Endothelial cell of umbilical vein (primary cell): ENCODE data around the gene PDE11A. TPM values are rescaled to one million over a fixed set of nuclear protein-coding genes. Genes with fewer than 3 reads are reported as not detected.

Experiments
- BruUV-seq: library from RNA; stranded (reverse); fragments of 400-500 nt; replicated peaks from 2 replicates; lab custom pipeline; 2021; lab: Mats Ljungman, UMichigan
- CTCF ChIA-PET: fragments of 300-600, 350-600 bp; sonication (Branson Sonifier 250); formaldehyde crosslinking; loops from one replicate; lab custom pipeline; 2021; ENCODE audit warnings: antibody characterized with exemption, inconsistent platforms; lab: Charles Lee
- POLR2A ChIA-PET: fragments of 300-600, 350-600 bp; sonication (Branson Sonifier 250); formaldehyde crosslinking; loops from one replicate; lab custom pipeline; 2021; ENCODE audit warnings: antibody characterized with exemption, inconsistent platforms; lab: Charles Lee
- DNase-seq: peaks from one replicate; pipeline ENCODE4 v3.0.0-alpha.2; 2011; ENCODE audit warnings: low read depth, low spot score
- FAIRE-seq: peaks from 2 replicates; lab custom pipeline; 2011; peaks lifted over from hg19 to GRCh38; lab: Jason Lieb, UNC
- H2AFZ ChIP-seq: 2 replicates; pipeline ENCODE4 v1.6.0; 2012; ENCODE audit warnings: low read depth, low read length, control low read depth, inconsistent platforms
- H3K27ac ChIP-seq: 2 replicates; pipeline ENCODE4 v1.5.1; 2011; ENCODE audit warnings: low read depth, mild to moderate bottlenecking, control low read depth, low read length, moderate library complexity; ENCODE audit not compliant: insufficient read depth
- H3K27me3 ChIP-seq, 2 experiments: 2 replicates each; pipeline versions ENCODE4 v1.6.0 to v1.6.1; 2011; ENCODE audit warnings: low read length in 2 of 2, mixed read lengths in 1 of 2; ENCODE audit not compliant: control insufficient read depth in 2 of 2, insufficient read depth in 2 of 2
- H3K36me3 ChIP-seq, 2 experiments: 2 replicates in 1 of 2; 3 replicates in 1 of 2; pipeline ENCODE4 v1.5.1; 2011; ENCODE audit warnings: low read length in 2 of 2, mild to moderate bottlenecking in 1 of 2, moderate library complexity in 1 of 2; ENCODE audit not compliant: control insufficient read depth in 2 of 2, insufficient read depth in 2 of 2; ENCODE audit errors: extremely low read depth in 1 of 2
- H3K4me1 ChIP-seq: 3 replicates; pipeline ENCODE4 v1.5.1; 2011; ENCODE audit warnings: mild to moderate bottlenecking, low read length; ENCODE audit not compliant: control insufficient read depth, insufficient read depth; ENCODE audit errors: extremely low read depth
- H3K4me2 ChIP-seq: 2 replicates; pipeline ENCODE4 v1.6.1; 2011; ENCODE audit warnings: low read length, control low read depth, mixed read lengths; ENCODE audit not compliant: insufficient read depth
- H3K4me3 ChIP-seq, 3 experiments: fragments of 200-600 bp in 1 of 3; sonication (generic), shearing (Covaris generic) in 1 of 3; replicated peaks in 1 of 3; 2 replicates each; pipeline ENCODE4 v1.5.1; 2011 to 2016; ENCODE audit warnings: control low read depth in 3 of 3, low read length in 3 of 3, mild to moderate bottlenecking in 2 of 3, inconsistent platforms in 1 of 3, low read depth in 1 of 3, moderate library complexity in 1 of 3; ENCODE audit not compliant: insufficient read depth in 1 of 3
- H3K79me2 ChIP-seq: 2 replicates; pipeline ENCODE4 v1.6.0; 2012; ENCODE audit warnings: low read length, inconsistent platforms; ENCODE audit not compliant: control insufficient read depth, insufficient read depth
- H3K9ac ChIP-seq: replicated peaks from 2 replicates; pipeline ENCODE3; 2011; ENCODE audit warnings: low read length, control low read depth; ENCODE audit not compliant: insufficient read depth; ENCODE audit errors: extremely low read depth
- H3K9me1 ChIP-seq: replicated peaks from 3 replicates; pipeline ENCODE4 v1.6.0; 2011; ENCODE audit warnings: mild to moderate bottlenecking, low read length; ENCODE audit not compliant: control insufficient read depth, insufficient read depth; ENCODE audit errors: extremely low read depth
- H3K9me3 ChIP-seq: replicated peaks from 2 replicates; pipeline ENCODE4 v1.5.1; 2012; ENCODE audit warnings: low read length, inconsistent platforms; ENCODE audit not compliant: control insufficient read depth, insufficient read depth
- H4K20me1 ChIP-seq: replicated peaks from 2 replicates; pipeline ENCODE3; 2011; ENCODE audit warnings: mild to moderate bottlenecking, low read length; ENCODE audit not compliant: control insufficient read depth, insufficient read depth; ENCODE audit errors: extremely low read depth
- EZH2 ChIP-seq: IDR thresholded peaks from 2 replicates; pipeline ENCODE4 v1.6.1; 2012; ENCODE audit warnings: borderline replicate concordance, low read depth, mild to moderate bottlenecking, moderate library complexity, low read length, inconsistent platforms; ENCODE audit not compliant: severe bottlenecking
- FOS ChIP-seq: IDR thresholded peaks from 2 replicates; pipeline ENCODE4 v1.6.1; 2011; ENCODE audit warnings: mild to moderate bottlenecking, low read length, moderate library complexity, borderline replicate concordance; ENCODE audit not compliant: insufficient read depth
- GATA2 ChIP-seq: IDR thresholded peaks from 2 replicates; pipeline ENCODE4 v1.7.0; 2011; ENCODE audit warnings: low read depth, mild to moderate bottlenecking, moderate library complexity, mixed read lengths, low read length; ENCODE audit not compliant: insufficient read length, insufficient read depth
- JUN ChIP-seq: IDR thresholded peaks from 2 replicates; pipeline ENCODE4 v1.6.1; 2011; ENCODE audit warnings: borderline replicate concordance, low read depth; ENCODE audit not compliant: insufficient read length, insufficient read depth
- MYC ChIP-seq: IDR thresholded peaks from one replicate; pipeline ENCODE4 v1.6.1; 2011; ENCODE audit warnings: mild to moderate bottlenecking, low read depth, low read length
- POLR2A ChIP-seq: IDR thresholded peaks from 2 replicates; pipeline ENCODE4 v1.6.1; 2012; ENCODE audit warnings: low read depth, mild to moderate bottlenecking, control low read depth, low read length
- POLR2AphosphoS5 ChIP-seq: IDR thresholded peaks from 2 replicates; pipeline ENCODE4 v1.6.1; 2012; ENCODE audit warnings: low read depth, mild to moderate bottlenecking, control low read depth, low read length, moderate library complexity; ENCODE audit not compliant: insufficient read depth
- dilution Hi-C: fragments of 300-500 bp; cut with MboI; formaldehyde crosslinking; loops from one replicate; pipeline ENCODE4 v1.15.0; 2019; ENCODE audit warnings: low sequenced_read_pairs; ENCODE audit not compliant: extremely low pct_ligation_motif_present
- intact Hi-C: fragments of 100-400 bp; cut with micrococcal nuclease; formaldehyde crosslinking; loops from one replicate; pipeline ENCODE4 v1.10.0; 2022
- polyA plus RNA-seq, 4 experiments: library from polyadenylated mRNA; depleted of rRNA in 3 of 4; stranded (reverse) in 3 of 4; unstranded in 1 of 4; fragments of >200 nt; gene quantifications; 2 replicates each; pipeline versions ENCODE4 v1.2.1 to v1.2.3, GENCODE V29; 2011 to 2012; ENCODE audit warnings: missing spikeins in 1 of 4
- total RNA-seq: library from RNA; stranded (reverse); gene quantifications from 2 replicates; pipeline ENCODE4 v1.2.3, GENCODE V29; 2021
- TF ChIP-seq, protein P1 (sequence below), 2 donors: IDR thresholded peaks; 1 replicate in 1 of 2; 2 replicates in 1 of 2; pipeline ENCODE4 v1.5.1; 2011; ENCODE audit warnings: low read length in 2 of 2, mild to moderate bottlenecking in 2 of 2, moderate library complexity in 2 of 2, control low read depth in 1 of 2, inconsistent platforms in 1 of 2, low read depth in 1 of 2; ENCODE audit not compliant: insufficient read depth in 1 of 2; ENCODE audit errors: extremely low read depth in 1 of 2
- TF ChIP-seq, protein P2 (sequence below): IDR thresholded peaks from 2 replicates; pipeline ENCODE4 v1.6.1; 2011; ENCODE audit not compliant: insufficient read depth, insufficient read length

The PDE11A gene
- total and polyA plus RNA-seq, 2 donors (not counting 3 experiments of a cell fraction or from before 2014, with no cell fraction given): 0.07 to 0.51 TPM

GRCh38 chr2:177733322-177733855 is 339.2 kb downstream of the PDE11A start:
- H3K27me3 ChIP-seq: no peaks in the 10 kb centered on the region
- no peaks in the 10 kb centered on the region for H3K9me3 ChIP-seq
- no peaks in the 10 kb centered on the region for H3K79me2 ChIP-seq
- H4K20me1 ChIP-seq: no peaks in the 10 kb centered on the region
- H3K4me3 ChIP-seq: no peak overlapping the region
- H3K4me2 ChIP-seq: no peak overlapping the region
- no peak for DNase-seq
- no TSS peak for BruUV-seq
- H3K27ac ChIP-seq: no peak overlapping the region
- ChIA-PET CTCF (interaction anchor here (1.8 kb wide), 1 partner anchor 25 kb away, joined by 4 read pairs; no protein-coding TSS in a partner anchor), POLR2A (no interaction called here)
- TF ChIP-seq POLR2A: no peak
- no peak for TF ChIP-seq JUN
- no peak for TF ChIP-seq MYC
- TF ChIP-seq POLR2AphosphoS5: no peak
- no peak for TF ChIP-seq EZH2
- H3K9ac ChIP-seq: no peak overlapping the region
- no peak overlapping the region for H2AFZ ChIP-seq
- H3K36me3 ChIP-seq: no peaks in the 10 kb centered on the region
- no peaks in the 10 kb centered on the region for H3K4me1 ChIP-seq
- FAIRE-seq: peak; percentile 37
- intact Hi-C loops: no loop called here
- dilution Hi-C loops: no loop called here
- no peaks in the 10 kb centered on the region for H3K9me1 ChIP-seq

GRCh38 chr2:177731384-177731783 is 341.2 kb downstream of the PDE11A start:
- intact Hi-C loops: no loop called here
- CTCF ChIA-PET: interaction anchor here (1.3 to 1.4 kb wide), 3 partner anchors 15 to 567 kb away, joined by 3 to 4 read pairs (median 3); no protein-coding TSS in a partner anchor

More at GRCh38 chr2:177731384-177731783, 341.2 kb downstream of the PDE11A start:
- DNase-seq: no peak
- no peaks in the 10 kb centered on the region for H4K20me1 ChIP-seq
- FAIRE-seq: no peak
- no TSS peak for BruUV-seq
- TF ChIP-seq, protein P1, sequence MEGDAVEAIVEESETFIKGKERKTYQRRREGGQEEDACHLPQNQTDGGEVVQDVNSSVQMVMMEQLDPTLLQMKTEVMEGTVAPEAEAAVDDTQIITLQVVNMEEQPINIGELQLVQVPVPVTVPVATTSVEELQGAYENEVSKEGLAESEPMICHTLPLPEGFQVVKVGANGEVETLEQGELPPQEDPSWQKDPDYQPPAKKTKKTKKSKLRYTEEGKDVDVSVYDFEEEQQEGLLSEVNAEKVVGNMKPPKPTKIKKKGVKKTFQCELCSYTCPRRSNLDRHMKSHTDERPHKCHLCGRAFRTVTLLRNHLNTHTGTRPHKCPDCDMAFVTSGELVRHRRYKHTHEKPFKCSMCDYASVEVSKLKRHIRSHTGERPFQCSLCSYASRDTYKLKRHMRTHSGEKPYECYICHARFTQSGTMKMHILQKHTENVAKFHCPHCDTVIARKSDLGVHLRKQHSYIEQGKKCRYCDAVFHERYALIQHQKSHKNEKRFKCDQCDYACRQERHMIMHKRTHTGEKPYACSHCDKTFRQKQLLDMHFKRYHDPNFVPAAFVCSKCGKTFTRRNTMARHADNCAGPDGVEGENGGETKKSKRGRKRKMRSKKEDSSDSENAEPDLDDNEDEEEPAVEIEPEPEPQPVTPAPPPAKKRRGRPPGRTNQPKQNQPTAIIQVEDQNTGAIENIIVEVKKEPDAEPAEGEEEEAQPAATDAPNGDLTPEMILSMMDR (IDR thresholded peaks at IDR 0.05; ENCODE audit: extremely low read depth in 1 of 2, insufficient read depth in 1 of 2, low read depth in 1 of 2, low read length in 2 of 2): no peak
- TF ChIP-seq GATA2: no peak
- no peak for TF ChIP-seq JUN
- TF ChIP-seq POLR2AphosphoS5: no peak
- no peak for TF ChIP-seq MYC
- no peak for TF ChIP-seq POLR2A
- no peak for TF ChIP-seq EZH2
- TF ChIP-seq, protein P2, sequence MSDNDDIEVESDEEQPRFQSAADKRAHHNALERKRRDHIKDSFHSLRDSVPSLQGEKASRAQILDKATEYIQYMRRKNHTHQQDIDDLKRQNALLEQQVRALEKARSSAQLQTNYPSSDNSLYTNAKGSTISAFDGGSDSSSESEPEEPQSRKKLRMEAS: no peak
- no peak for TF ChIP-seq FOS
- no peak overlapping the region for H3K9ac ChIP-seq
- no peak overlapping the region for H3K4me3 ChIP-seq
- no peak overlapping the region for H3K4me2 ChIP-seq
- no peak overlapping the region for H3K27ac ChIP-seq
- dilution Hi-C loops: no loop called here
- no peaks in the 10 kb centered on the region for H3K79me2 ChIP-seq
- H3K9me3 ChIP-seq: no peaks in the 10 kb centered on the region
- H3K36me3 ChIP-seq: no peaks in the 10 kb centered on the region
- POLR2A ChIA-PET: no interaction called here
- no peaks in the 10 kb centered on the region for H3K4me1 ChIP-seq
- H2AFZ ChIP-seq: no peak overlapping the region
- H3K9me1 ChIP-seq: no peaks in the 10 kb centered on the region
- no peaks in the 10 kb centered on the region for H3K27me3 ChIP-seq
